C4-2B (cell line): ENCODE results near the gene LRR1.

Experiments used
- ZFX ChIP-seq: fragments of 450-650 bp; IDR thresholded peaks from 2 replicates; pipeline ENCODE4 v1.6.1; 2017
- TF ChIP-seq, protein P1 (sequence below): fragments of 450-650 bp; conservative IDR thresholded peaks from 2 replicates; pipeline ENCODE4 v1.5.1; 2017; ENCODE audit warnings: mild to moderate bottlenecking

DNA sequence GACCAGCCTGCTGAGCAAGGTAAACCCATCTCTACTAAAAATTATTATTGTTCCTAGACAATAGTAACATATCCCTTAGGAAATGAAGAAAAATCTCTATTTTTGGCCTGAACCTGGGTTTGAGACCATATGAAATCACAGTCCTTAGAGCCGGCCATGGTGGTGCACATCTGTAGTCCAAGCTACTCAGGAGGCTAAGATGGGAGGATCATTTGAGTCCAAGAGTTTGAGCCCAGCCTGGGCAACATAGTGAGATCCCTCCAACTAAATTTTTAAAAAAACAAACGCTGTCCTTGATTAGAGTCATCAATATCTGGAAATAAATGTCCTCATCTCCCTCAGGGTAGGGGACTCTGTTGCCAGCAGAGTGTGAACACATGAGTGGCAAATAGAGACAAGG is 47.2 kb upstream of the LRR1 start:
- TF ChIP-seq, protein P1, sequence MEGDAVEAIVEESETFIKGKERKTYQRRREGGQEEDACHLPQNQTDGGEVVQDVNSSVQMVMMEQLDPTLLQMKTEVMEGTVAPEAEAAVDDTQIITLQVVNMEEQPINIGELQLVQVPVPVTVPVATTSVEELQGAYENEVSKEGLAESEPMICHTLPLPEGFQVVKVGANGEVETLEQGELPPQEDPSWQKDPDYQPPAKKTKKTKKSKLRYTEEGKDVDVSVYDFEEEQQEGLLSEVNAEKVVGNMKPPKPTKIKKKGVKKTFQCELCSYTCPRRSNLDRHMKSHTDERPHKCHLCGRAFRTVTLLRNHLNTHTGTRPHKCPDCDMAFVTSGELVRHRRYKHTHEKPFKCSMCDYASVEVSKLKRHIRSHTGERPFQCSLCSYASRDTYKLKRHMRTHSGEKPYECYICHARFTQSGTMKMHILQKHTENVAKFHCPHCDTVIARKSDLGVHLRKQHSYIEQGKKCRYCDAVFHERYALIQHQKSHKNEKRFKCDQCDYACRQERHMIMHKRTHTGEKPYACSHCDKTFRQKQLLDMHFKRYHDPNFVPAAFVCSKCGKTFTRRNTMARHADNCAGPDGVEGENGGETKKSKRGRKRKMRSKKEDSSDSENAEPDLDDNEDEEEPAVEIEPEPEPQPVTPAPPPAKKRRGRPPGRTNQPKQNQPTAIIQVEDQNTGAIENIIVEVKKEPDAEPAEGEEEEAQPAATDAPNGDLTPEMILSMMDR, result no peak
- TF ChIP-seq ZFX, result no peak
